Measurements from ENCODE around the gene HES1.

Gene HES1

DNA sequence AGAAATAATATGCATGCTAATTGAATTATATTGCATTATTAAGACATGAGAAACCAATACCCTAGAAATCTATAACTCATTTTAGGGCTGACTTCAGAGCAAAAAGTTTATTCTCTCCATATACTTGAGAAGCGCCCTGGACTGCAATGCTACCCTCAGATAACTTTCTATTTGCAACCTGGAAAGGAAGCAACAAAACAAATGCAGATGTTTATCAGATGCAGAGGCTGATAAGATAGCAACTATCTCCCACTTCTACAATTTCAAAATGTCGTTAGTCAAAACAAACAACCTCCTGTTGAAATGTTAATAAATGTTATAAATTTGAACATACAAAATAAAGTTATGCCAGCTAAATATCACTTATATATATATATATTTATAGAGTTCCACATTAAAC lies 34.8 kb downstream of the HES1 start:
- no peak for TF ChIP-seq CTCF (IDR thresholded peaks at IDR 0.05; ENCODE audit: insufficient read depth, low read length, missing control alignments)
- H3K4me3 ChIP-seq (ENCODE audit: low read depth, low read length), result no peak overlapping the region
- DNase-seq (ENCODE audit: low read depth, low spot score), result no peak
- CTCF ChIA-PET, result no interaction called here
- POLR2A ChIA-PET, result no interaction called here

DNA sequence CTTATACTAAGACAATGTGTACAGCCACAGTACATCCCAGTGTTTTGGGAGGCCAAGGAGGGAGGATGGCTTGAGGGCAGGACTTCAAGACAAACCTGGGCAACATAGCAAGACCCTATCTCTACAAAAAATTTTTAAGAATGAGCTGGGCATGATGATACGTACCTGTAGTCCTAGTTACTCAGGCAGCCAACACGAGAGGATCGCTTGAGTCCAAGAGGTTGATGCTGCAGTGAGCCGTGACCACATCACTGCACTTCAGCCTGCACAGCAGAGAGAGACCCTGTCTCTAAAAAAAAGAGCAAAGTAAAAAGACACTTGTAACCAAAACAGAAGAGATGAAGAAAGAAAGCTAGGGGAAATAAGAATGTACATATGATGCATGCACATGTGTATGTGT lies 38.5 kb downstream of the HES1 start:
- TF ChIP-seq CTCF (IDR thresholded peaks at IDR 0.05; ENCODE audit: insufficient read depth, low read length, missing control alignments), result no peak
- POLR2A ChIA-PET, result no interaction called here
- H3K4me3 ChIP-seq (ENCODE audit: low read depth, low read length), result no peak overlapping the region
- CTCF ChIA-PET, result no interaction called here
- DNase-seq (ENCODE audit: low read depth, low spot score), result no peak

GRCh38 chr3:194174980-194175379 lies 39.0 kb downstream of the HES1 start:
- ChIA-PET POLR2A (no interaction called here), CTCF (no interaction called here)
- no peak for TF ChIP-seq CTCF (IDR thresholded peaks at IDR 0.05; ENCODE audit: insufficient read depth, low read length, missing control alignments)
- no peak overlapping the region for H3K4me3 ChIP-seq (ENCODE audit: low read depth, low read length)
- no peak for DNase-seq (ENCODE audit: low read depth, low spot score)

DNA sequence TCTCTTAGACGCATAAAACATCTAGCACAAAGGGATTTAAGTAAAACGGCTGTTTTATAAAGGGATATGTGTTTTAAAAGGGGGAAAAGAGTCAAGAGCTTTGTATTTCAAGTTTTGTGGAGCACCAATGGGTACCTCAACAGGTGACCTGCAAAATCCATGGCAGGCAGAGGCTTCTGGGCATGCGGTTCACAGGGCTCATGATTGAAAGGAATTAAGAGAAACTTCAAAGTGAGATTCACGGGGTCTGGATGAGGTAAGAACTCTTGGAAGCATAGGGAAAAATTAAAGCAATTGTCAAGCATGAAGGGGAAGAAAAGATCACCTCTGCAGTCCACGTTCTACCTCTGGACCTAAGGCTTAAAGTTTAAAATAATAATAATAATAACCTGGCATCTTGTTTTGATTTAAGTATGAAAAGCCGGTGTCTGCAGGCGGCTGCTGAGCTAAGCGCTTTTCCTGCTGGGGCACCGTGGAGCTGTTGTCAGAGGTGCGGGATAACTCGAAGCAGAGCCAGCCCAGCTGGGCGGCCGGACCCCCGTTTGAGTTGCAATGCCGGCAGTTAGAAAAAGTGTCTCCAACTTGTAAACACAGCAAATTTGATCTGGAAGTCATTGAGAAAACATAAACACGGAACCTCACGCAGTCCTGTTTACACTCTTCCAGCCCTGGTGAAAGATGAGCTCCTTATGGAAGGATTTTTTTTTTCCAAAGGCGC lies 40.5 kb downstream of the HES1 start:
- no peak for DNase-seq (ENCODE audit: low read depth, low spot score)
- POLR2A ChIA-PET, result no interaction called here
- no peak for TF ChIP-seq CTCF (IDR thresholded peaks at IDR 0.05; ENCODE audit: insufficient read depth, low read length, missing control alignments)
- CTCF ChIA-PET, result no interaction called here
- H3K4me3 ChIP-seq (ENCODE audit: low read depth, low read length), result no peak overlapping the region

DNA sequence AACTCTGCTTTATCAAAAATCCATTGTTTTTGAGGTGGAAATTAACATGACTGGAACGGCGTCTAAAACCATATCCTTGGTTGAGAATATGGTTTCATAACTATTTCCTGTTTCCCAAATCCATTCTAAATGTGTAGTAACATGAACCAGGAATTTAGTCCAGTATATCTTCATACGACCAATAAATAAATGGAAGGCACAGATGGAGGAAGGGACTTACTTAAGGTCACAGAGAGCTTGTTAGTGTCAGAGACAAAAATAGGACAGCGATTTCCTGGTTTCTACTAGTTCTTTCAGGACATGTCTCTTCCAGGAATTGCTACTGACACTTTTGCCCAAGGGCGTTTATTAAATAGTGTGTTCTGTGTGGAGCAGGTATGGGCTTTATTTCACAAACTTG lies 41.2 kb downstream of the HES1 start:
- ChIA-PET POLR2A (no interaction called here), CTCF (no interaction called here)
- TF ChIP-seq CTCF (IDR thresholded peaks at IDR 0.05; ENCODE audit: insufficient read depth, low read length, missing control alignments), result no peak

GRCh38 chr3:194178128-194178527 lies 42.2 kb downstream of the HES1 start:
- no peak for DNase-seq (ENCODE audit: low read depth, low spot score)
- ChIA-PET POLR2A (no interaction called here), CTCF (no interaction called here)
- TF ChIP-seq CTCF (IDR thresholded peaks at IDR 0.05; ENCODE audit: insufficient read depth, low read length, missing control alignments), result no peak
- H3K4me3 ChIP-seq (ENCODE audit: low read depth, low read length), result no peak overlapping the region

More for the DNA sequence above, 41.2 kb downstream of the HES1 start:
- H3K4me3 ChIP-seq (ENCODE audit: low read depth, low read length), result no peak overlapping the region
- DNase-seq (ENCODE audit: low read depth, low spot score), result no peak

Measured in AG04449 (cell line).